H4 (cell line): Measurements from ENCODE around the gene COL5A1. TPM values are rescaled to one million over a fixed set of nuclear protein-coding genes. Genes with fewer than 3 reads are reported as not detected.
"Not testable (repeated sequence)": the region's sequence is repeated elsewhere in the genome, so short reads cannot be mapped to it uniquely, and the experiment has no call there.

Experiments
- DNase-seq: peaks from one replicate; pipeline ENCODE4 v3.0.0-alpha.2; 2015; ENCODE audit warnings: low spot score
- total RNA-seq: library from RNA; depleted of rRNA; stranded (reverse); fragments of >200 nt; shearing (Covaris generic); gene quantifications from 2 replicates; pipeline ENCODE4 v1.2.3, GENCODE V29; 2014

The COL5A1 gene
- total RNA-seq, 1 experiment from 2014 or later = 32.1 TPM

DNA sequence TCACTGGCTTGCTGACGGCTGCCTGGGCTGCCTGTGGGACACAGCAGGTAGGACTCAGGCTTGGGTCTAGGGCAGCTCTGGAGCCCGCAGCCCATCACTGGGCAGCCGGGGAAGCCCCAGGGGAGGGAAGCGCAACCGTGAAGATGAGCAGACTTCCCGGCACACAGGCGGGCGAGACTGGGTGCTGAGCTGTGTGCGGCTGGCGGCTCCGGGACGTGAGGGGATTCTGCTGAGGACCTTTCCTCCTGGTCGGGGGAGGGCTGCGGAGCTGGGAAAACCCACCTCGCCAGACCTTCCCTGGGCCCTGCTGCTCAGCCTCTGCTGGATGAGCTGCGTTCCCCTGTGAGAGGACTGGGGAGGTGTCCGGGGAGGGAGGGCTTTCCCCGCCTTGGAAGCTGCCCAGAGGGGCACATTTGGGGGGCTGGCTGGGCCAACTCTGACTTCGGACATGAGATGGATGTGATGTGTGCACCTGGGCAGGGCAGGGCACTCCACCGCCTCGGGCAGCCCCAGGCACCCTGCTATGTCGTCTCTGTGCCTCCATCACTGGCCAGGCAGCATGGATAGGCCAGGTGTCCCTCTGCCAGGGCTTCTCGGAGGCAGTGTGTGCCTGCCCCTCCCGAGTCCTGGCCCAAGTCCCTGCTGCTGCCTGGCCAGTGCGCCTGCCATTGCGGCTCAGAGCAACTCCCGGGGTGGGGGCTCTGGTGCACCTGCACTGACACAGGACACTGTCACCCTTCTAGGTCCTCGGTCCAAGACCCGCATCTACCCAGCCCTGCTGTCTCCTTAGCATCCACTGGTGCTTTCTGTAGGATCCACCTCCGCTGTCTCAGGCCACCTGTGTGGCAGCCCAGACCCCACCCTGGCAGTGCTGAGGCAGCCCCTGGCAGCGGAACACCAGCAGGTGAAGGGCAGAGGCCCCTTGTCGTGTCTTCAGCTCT lies 66.4 kb downstream of the COL5A1 start:
- no peak for DNase-seq

DNA sequence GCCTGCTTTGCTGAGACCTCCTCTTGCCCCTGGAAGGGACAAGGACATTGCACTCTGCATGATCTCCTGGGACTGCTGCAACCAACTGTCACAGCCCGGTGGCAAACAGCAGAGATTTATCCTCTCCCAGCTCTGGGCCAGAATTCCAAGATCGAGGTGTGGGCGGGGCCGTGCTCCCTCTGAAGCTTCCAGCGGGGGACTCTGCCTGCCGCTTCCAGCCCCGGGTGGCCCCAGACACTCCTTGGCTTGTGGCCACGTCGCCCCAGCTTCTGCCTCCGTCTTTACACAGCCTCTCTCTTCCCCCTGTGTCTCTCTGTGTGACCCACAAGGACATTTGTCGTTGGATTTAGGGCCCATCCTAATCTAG lies 67.1 kb downstream of the COL5A1 start:
- no peak for DNase-seq

DNA sequence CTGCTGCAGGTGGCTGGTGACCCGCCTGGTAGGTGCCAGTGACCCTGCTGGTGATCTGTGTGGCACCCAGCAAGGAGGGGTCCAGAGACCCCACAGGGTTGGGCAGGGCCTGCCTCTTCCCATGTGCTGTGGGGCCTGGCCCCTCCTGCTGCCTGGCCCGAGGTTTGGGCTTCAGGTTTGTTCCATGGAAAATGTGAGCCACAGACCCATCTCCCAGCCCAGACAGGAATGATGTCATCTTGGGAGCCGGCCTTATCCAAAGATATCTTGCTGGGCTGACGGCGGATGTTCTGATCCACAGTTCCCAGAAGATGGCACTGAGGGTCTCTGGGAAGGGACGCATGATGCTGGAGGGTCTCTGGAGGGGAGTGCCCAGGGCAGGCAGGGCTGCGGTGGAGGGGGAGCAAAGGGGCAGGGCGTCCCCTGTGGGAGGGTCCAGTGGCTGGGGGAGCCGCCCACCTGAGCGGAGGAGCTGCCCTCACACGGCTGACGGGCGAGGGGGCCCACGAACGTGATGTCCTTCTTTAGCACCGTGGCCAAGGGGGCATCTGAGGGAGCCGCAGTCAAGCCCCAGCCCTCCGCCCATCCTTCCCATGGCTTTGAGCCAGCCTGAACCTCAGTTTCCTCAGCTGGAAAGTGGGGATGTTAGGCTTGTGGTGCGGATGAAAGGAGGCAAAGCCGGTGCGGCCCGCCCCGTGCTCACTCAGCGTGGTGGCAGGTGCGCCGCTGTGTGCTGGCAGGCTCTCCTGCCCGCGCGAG lies 68.1 kb downstream of the COL5A1 start:
- no peak for DNase-seq

DNA sequence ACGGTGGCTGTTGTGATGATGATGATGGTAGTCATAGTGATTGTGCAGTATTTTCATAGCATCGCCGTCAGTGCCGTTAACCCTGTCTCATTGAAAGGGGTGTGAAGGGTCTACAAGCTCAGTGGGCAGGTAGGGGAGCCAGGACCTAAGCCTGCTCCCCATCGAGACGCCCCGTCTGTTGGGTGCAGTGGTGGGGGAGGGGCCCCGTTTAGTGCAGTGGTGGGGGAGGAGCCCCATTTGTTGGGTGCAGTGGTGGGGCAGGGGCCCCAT lies 68.6 kb downstream of the COL5A1 start:
- no peak for DNase-seq

DNA sequence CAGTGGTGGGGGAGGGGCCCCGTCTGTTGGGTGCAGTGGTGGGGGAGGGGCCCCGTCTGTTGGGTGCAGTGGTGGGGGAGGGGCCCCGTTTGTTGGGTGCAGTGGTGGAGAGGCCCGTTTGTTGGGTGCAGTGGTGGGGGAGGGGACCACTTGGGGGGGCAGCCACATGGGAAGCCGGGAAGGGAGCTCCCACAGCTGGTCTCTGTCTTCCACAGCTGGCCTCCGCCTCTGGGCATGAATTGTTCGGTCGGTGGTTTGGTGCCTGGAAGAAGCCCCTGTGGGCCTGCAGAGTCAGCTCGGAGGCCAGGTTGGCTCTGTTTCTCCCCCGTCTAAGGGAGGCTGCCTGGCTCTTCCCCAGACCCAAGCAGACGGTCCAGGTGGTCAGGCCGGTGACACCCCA lies 69.3 kb downstream of the COL5A1 start:
- no peak for DNase-seq

DNA sequence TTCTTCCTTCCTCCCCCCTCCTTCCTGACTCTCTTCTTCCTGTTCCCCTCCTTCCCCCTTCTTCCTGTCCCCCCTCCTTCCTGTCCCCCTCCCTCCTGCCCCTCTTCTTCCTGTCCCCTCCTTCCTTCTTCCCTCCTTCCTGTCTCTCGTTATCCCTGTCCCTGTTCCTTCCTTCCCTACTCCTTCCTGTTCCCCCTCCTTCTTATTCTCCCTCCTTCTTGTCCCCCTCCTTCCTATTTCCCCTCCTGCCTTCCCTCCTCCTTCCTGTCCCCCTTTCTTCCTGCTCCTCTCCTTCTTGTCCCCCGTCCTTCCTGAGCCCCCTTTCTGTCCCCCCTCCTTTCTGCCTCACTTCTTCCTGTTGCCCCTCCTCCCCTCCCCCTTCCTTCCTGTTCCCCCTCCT lies 70.6 kb downstream of the COL5A1 start:
- DNase-seq = no peak

DNA sequence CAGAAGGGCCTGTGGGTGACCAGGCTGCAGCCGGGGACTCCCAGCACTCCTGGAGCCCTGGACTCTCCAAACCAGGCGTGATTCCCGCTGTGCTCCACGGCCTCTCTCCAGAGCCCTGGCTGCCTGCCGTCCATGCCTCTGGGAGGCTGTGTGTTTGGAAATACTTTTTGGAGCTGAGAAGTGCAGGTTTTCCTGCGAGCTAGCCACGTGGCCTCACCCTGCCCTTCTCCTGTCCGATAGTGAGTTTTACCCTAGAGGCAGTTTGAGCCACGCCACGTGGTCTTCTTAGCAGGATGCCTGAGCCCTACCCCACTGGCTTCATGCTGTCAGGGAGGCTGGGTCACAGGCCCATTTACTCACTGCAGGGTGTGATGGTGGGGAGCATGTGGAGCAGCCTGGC lies 71.3 kb downstream of the COL5A1 start:
- DNase-seq = no peak

DNA sequence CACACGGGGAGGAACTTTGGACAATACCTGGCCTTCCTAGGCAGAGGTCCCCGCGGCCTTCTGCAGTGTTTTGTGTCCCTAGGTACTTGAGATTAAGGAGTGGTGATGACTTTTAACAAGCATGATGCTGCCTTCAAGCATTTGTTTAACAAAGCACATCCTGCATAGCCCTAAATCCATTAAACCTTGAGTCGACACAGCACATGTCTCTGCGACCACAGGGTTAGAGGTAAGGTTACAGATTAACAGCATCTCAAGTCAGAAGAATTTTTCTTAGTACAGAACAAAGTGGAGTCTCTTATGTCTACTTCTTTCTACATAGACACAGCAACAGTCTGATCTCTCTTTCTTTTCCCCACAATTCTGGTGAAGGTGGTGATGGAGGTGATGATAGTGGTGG lies 73.9 kb downstream of the COL5A1 start:
- not testable (repeated sequence) for DNase-seq

DNA sequence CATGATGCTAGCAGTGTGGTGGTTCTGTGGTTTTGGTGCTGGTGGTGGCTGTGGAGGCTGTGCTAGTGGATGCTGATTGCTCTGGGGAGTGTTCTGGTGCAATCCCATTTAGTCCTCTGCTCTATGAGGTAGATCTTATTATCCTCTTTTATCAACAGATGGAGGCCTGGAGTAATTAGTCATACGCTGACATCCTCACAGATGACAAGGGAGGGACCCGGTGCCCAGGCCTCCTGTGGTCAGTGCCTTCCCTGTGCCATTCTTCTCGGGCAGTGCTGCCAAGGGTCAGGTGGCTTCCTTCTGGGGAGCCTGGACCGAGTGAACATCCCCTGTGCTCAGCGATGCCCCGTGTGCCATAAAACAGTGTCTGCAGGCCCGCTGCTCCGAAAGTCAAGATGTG lies 74.5 kb downstream of the COL5A1 start:
- DNase-seq = no peak

DNA sequence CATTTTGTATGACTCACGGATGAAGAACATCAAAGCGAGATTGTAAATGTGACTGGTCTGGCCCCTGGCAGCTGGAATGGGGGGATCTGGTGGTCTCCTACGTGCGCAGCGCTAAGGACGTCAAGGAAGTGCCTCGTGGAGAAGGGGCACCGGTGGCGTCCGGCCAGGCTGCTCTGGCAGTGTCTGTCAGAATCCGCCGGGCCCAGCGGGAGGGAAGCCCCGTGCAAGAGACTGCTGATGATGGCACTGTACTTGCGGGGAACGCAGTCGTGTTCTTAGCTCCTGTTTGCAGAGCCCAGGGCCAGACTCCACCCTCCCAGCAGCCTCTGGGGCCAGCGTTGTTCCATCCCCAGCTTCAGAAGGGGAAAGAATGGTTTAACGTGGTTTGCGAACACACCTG lies 75.5 kb downstream of the COL5A1 start:
- no peak for DNase-seq

DNA sequence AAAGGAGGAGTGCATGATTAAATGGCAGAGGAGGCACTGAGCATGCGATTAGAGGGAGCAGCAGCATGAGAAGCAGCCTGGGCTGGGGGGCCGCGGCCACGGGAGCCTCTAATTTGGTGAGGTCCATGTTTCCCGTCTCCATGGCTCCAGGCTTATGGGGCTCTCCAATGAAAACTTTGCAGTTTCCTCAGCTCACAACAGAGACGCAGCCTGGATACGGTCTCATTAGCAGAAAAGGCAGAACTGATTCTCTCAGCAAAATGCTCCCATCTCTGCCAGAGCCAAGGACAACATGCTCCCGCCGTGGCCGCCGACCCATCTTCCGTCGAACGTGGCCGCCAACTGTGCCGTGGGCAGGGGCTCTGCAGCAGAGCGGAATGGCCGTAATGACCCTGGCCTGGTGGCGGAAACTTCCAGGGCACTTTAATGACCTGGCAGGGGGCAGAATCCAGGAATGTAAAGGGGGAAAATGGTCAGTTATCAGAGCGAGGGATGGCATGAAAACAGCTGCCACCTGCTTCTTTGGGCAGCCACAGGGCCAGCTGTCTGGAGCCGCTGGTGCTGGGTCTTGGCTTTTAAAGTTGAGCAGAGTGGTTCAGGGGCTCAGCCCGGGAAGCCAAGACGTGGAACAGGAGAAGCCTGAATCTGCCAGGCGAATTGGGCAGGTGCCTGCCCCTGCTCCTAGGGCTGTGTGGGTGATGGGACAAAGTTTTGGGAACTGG lies 76.5 kb downstream of the COL5A1 start:
- no peak for DNase-seq

DNA sequence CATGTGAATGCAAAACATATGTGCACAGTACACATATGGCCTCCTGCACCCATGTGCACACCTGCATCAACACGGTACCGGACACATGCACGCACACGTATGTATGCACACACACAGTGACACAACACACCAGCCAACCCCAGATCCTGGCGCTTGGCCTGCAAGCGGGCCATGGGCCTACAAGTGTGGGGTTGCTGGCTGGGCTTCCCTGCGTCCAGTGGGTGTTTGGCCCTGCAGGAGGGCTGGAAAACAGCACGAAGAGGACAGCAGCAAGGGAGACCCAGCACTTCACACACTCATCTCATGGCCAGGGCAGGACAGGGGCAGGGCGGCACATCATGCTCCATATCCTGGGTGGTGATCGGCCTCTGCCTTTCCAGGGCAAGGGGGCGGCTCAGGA lies 77.7 kb downstream of the COL5A1 start:
- DNase-seq = no peak

DNA sequence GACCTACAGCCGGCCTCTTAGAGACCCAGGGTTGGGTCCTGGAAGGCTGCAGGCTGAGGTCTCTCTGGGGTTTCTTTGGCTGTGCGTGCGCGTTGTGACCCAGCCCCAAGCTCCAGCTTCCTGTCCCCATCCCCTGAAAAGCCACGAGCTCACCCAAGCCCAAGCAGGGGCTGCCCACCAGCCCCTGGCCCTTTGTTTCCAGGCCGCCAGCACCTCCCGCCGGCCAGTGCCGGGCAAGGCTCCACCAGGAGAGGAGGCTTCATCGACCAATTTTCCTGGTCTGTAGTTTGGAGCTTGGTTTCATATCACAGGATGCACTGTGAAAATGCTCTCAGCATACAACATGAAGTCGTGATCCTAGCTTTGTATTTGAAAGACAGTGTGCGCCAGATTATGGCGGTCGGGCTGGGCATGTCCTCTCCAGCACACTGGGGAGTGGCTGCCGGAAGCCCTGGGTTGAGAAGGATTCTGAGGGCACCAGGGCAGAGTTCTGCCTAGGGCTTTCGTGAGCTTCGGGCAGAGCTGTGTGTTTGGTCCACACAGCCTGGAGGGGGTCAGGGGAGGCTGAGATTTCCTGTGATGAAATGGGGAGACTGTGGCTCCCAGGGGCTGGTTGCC lies 78.6 kb downstream of the COL5A1 start:
- DNase-seq = no peak

DNA sequence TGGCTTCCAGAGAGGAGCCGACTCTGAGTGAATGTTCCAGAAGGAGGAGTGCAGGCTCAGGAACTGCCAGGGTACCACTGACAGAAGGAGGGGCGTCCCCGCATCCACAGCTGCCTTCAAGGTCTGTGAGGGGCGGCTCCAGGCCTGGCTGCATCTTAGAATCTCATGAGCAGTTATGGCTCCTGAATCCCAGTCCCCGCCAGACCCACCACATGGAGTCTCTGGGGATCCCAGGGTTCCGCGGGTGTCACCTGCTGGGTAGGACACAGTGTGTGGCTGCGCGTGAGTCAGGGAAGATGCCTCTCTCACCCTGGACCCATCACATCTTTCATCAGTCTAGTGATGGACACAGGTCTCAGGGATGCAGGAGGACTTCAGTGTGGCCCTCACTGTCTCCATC lies 79.2 kb downstream of the COL5A1 start:
- DNase-seq = no peak

DNA sequence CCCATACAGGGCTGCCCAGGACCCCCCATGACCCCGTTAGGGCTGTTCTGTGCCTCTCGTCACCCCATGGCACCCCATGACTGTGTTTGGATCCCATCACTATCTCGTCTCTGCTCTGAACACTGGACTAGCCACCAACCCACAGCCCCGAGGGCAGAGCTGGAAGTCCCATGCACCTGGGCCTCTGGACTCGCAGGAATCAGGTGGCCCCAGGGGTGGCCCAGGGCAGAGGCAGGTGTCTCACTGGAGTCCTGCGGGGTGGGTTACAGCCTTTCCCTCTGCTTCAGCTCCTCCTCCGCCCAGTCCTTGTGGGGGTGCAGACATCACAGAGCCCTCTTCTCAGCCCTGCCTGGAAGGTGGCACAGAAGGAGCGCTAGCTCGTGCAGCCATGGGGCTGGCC lies 79.7 kb downstream of the COL5A1 start:
- DNase-seq = no peak

DNA sequence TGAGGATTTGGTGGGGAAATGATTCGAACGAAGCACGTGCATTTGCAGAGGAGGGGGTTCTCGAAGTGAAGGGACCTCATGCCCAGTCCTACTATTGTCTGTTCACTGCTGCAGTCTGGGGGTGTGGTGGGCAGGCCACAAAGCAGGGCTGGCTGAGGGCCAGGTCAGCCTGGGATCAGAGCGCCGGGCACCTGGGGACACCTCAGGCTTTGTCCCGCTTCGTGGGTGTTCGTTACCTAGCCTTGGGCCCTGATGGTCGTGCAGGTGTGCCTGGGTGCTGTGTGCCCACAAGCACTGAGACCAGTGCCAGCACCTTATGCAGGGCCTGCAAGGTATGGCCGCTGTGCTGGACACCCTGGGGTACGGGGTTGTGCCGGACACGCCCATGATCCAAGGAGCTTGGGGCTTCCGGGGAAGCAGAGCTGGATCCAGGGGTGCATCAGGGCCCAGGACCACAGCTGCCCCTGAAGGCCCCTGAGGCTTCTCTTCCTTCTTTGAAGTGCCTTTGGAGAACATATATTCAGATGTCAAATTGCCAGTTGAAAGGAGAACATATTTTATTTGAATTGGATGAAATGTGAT lies 80.6 kb downstream of the COL5A1 start:
- DNase-seq = no peak

DNA sequence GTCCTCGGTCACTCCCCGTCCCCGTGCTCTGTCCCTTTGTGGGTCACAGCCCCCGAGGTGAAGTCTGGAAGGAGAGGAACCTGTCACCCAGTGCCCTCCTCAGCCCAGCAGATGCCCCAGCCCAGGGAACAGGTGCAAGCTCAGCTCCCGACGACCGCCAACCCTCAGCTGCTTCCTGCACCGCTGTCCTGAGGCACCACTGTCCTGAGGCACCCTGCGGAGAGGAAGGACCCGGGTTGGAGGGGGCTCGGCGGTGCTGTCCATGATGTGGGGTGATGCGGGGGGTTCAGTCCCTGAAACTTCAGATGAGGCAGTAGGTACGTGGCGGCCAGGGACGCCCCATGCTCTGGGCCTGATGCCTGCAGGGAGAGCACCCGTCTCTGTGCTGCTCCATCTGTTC lies 81.4 kb downstream of the COL5A1 start:
- no peak for DNase-seq

DNA sequence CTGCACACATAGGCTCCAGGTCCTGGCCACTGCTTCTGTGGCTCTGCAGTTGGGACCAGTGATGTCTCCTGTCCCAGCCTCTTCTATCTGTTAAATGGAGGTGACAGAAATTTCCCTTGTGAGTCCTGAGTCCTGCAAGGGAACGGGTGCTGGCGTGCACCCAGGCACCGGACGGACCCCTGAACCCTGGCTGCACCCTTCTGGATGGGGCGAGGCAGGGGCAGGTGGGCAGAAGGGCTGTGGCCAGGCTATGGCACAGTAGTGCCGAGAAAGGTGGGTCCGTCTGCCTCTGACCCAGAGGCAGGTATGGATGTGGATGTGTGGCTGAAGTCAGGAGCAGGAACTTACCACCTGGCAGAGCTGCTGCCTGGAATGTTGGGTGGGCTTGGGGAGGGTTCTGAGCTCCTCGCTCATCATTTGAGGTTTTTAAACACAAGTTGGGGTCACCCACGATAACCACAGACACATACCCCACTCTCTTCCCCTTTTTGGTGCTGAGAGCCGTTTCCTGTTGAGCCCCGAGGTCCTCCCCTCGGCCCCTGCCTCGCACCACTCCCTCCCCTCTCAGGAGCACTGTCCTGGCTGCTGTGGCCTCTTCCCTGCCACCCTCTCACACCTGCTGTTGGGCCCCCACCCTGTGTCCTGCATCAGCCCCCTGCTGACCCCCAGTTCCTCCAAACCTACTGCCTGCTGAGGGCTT lies 82.0 kb downstream of the COL5A1 start:
- DNase-seq = no peak

DNA sequence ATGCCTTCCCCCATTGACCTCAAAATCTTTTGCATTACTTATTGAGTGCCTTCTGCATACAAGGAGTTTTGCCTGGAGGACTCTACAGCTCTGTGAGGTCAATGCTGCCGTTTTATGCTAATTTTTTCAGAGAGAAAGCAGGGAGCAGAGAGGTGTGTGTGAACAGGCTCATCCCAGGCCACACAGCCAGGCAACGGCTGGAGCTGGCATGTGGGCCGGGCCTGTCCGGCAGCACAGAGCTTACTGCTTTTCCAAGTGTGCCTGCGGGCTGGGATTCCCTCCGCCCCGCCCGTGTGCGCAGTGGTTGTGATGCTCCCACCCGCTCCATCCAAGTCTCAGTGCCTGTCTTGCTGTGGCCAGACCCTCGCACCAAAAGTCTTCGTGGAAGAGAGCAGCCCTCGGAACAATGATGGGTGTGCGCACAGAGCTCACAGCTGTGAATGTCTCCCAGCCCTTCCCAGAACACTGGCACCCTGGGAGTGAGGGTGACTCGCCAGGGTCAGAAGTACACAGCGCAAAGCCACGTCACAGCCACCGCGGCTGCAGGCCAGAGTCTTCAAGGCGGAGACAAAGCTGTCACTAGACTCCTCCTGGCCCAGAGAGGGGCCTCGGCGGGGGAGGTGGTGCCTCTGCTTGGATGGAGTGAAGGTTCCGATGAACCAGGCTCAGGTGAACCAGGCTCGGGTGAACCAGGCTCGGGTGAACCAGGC lies 82.8 kb downstream of the COL5A1 start:
- DNase-seq = peak; percentile 48

DNA sequence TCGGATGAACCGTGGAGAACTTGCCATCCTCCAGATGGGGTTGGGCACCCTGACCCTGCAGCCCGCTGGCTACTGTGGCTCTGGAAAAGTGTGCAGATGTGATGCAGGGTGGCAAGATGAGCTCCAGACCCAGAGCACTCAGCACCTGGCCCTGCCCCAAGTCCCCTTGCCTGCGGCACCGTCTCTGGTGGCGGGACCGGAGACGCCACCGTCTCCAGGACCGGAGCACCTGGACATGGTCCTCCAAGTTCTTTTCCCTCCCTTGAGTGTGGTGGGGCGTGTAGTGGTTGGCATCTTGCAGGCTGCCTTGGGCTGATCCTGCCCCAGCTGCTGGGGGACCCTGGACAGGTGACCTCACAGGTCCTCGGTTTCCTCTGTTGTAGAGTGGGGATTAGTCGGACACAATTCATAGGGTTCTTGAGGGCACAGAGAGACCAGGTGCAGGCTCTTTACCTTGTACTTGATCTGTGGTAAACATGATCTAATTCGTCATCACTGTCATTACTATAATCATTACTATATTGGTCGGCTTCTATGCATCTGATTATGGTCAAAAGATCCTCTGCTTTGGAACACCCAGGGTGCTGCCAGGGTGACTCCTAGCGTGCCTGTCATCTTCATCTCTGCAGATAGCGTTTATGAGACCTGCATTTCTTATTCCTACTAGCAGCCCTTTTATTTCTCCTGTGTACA lies 83.5 kb downstream of the COL5A1 start:
- no peak for DNase-seq
